Raji (cell line): ENCODE results near the gene GALNT11.

ENCODE experiments used
- POLR2A ChIP-seq: IDR thresholded peaks from 2 replicates; pipeline ENCODE4 v1.6.1; 2011; ENCODE audit warnings: low read depth, low read length, control low read depth; ENCODE audit not compliant: insufficient read depth

Gene GALNT11

DNA sequence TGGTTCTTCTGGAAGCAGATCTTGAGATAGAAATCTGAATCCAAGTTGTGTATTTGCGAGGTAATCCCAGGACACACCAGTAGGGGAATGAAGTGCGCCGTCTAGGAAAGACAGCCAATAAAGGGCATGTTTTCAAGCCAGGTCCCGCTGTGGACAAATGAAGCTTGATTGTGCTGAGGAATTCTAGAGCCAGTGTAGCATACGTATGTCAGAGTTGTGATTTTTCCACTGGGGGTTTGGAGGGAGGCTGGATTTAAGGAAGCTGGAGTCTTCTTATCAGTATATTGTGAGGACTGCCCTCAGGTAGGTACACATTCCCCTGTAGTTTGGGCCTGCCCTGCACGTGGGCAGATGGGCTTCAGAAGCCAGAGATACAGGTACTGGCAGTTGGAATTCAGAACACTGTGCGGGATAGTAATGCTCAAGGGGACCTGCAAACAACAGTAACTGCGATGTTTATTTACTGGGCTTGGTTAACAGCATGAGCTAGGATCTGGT lies 50.9 kb downstream of the GALNT11 start:
- TF ChIP-seq POLR2A = no peak

DNA sequence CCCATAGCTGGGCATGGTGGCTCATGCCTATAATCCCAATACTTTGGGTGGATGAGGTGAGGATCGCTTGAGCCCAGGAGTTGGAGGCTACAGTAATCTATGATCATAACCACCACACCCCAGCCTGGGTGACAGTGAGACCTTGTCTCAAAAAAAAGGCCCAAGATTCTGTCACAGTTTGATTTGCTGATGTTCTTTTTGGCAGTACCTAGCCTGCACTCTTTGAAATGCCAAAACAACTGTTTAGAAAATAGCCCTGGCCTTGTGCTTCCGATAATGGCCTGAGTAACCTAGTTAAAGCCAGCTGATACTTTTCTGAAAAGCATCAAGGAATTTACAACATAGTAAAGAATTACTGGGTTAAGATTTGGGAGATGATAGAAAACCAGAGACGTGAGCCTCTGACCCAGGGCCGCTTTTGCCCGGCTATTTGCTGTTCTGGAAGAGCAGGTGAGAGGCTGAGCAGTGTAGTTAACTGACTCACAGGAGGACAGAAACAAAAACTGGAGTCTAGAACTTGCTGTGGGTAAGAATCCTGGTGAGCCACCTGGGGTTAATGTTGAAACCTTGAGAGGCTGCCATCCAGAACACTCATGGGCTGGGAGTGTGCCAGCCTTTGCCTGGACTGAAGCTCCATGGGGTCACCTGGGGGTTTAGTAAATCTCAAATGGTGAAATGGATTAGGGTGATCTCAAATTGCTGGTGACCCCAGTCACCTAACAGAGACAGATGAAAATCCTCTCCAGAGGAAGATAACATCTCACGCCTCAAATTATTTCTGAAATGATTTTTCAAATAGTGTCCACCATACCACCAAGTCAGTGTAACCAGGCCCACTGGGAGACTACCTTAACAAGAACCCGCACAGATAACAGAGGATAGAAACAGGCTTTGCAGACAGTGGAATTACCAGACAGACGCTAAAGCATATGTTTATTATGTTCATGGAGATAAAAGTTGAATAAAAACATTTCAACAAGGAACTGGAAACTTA lies 51.8 kb downstream of the GALNT11 start:
- no peak for TF ChIP-seq POLR2A

DNA sequence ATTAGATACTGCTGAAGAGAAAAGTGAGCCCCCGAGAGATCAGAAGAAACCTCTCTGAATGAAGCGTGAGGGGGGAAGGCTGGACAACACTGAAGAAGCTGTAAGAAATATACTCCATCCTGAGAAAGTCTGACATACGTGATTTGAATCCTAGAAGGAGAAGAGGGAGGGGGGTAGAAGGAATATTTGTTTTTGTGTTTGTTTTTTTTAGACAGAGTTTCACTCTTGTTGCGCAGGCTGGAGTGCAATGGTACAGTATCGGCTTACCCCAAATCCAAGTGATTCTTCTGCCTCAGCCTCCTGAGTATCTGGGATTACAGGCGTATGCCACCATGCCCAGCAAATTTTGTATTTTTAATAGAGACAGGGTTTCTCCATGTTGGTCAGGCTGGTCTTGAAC lies 52.6 kb downstream of the GALNT11 start:
- no peak for TF ChIP-seq POLR2A

DNA sequence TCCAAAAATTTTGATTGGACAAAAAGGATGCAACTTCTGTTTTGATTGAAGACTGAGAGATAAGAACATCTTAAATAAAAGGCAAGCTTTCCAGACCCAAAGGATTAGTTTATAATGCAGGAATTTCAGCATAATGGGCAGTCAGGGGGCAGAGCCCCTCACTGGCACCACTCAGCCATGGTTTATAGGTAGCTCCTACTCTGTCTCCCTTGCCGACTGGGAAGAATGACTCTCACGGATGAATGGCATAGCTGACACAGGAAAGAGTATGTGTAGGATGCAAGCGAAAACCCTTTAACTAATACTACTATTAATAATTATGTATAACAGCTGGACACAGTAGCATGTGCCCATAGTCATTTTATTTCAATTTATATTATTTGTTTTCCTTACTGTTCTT lies 53.3 kb downstream of the GALNT11 start:
- TF ChIP-seq POLR2A = no peak

DNA sequence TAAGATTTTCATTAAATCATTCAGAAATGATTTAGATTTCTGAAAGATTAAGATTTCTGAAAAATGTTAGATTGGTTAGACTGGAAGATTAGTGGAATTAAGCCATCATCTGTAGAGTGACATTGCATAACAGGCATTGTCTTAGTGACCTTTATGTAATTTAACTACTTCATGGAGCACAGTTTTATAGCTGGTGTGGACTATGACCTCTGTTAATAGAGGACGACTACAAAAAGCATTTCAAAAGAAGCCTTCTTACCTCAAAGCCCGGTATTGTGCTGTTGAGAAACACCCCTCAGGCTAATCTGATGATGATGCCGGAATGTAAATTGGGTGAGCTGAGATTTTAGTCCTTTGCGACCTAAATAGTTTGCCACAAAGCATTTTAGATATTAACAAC lies 55.6 kb downstream of the GALNT11 start:
- TF ChIP-seq POLR2A = no peak

DNA sequence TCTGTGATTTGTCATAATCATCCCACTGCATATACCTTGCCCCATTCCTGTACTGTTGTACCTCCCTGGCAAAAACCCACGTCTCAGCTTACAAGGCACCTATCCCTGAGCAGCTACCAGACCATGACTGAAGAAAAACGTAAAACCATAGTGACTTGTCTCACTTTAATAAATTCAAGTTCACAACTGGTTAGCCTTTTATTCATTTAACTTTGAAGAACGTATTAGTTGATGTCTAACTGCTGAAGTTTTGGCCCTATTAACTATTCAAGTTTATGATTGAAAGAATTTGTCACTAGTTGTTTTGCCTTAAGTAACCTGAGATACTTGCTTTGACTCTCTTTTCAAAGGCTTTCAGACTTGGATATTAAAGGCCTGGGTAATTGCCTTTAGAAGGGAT lies 59.7 kb downstream of the GALNT11 start:
- no peak for TF ChIP-seq POLR2A

DNA sequence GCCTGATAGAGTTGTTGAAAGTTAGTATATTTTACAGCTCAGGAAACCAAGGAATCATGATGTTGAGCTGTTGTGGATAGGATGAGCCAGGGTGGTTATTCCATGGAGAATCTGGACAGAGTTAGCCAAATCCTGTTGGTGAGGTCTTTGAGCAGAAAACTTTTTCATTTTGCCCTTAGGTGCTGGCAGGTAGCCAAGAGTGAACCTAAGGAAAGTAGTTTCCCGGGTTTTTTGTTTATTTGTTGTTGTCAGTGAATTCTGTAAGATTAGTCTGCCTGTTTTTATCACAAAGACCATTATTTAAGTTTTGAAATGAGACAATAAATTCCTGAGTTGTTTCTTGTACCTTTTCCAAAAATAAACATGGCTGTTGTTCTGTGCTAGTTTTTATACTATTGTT lies 61.0 kb downstream of the GALNT11 start:
- TF ChIP-seq POLR2A = no peak

DNA sequence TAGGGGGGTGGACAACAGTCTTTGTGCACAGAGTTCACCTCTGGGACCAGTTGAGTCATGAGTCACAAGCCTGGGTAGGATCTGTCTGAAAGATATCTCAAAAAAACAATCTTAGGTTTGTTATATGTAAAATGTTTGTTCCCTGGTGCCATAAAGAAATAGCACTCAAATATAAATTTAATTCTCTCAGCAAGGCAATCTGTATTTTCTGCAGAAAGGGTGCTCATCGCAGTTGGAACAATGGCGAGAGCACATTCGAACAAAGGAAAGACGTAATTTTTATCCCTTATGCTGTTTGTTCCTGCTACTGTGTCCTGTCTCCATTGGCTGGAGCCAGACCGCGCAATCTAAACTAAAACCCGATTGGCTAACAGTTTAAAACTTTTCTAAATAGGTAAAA lies 63.7 kb downstream of the GALNT11 start:
- TF ChIP-seq POLR2A = no peak

DNA sequence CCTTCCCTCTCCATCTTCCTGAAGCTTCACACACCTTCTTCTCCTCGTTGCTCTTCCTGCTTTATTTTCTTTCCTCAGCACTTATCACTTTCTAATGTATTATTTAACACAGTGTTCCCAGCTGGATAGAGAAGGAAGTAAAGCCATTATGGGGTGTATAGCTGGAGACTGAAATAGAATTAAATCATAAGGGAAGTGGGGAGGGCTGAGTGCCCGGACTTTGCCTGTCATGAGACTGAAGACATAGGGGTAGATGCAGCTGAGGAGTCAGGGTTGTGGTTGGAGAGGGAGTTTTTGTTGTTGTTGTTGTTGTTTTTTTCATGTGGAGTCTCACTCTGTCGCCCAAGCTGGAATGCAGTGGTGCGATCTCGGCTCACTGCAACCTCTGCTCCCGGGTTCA lies 65.3 kb downstream of the GALNT11 start:
- no peak for TF ChIP-seq POLR2A

DNA sequence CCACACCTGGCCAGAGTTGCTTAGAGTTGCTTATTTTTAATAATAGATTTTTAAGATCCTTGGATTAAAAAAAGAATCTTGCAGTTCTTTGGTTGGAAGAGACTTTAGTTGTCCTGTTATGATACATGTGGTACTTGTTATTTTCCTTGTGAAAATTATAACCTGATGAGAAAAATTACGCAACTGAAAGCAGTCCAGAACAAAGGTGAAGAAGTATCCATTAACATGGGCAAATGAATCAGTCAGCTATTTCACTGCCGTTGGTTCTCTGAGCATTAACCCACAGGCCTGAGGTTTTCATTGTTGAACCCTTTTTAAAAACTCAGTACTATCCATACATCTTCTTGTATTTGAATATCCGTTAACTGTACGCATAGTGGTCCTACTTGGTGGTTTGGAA lies 68.2 kb downstream of the GALNT11 start:
- no peak for TF ChIP-seq POLR2A

DNA sequence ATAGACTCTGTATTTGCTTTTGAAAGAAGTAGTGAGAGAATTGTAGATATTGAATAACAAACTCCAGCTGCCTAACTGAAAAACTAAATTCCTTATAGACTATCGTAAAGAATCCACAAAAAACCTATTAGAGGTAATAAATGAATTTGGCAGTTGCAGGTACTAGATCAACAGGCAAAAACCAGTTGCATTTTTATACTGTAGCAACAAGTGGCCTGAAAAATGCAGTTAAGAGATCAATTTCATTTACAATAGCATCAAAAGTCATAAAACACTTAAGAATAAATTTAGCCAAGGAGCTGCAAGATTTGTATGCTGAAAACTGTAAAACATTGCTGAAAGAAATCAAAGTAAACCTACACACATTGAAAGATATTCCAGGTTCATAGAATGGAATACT lies 70.3 kb downstream of the GALNT11 start:
- no peak for TF ChIP-seq POLR2A

DNA sequence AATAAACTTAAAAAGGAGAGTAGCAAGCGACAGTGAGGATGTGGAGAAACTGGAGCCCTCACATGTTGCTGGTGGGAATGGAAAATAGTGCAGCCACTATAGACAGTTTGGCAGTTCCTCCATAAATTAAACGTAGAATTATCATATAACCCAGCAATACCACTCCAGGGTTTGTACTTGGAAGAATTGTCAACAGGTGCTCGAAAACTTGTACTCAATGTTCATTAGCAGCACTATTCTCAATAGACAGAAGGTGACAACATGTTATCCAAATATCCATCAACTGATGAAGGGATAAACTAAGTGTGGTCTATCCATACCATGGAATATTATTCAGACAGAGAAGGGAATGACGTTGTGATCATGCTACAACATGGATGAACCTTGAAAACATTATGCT lies 71.9 kb downstream of the GALNT11 start:
- no peak for TF ChIP-seq POLR2A

DNA sequence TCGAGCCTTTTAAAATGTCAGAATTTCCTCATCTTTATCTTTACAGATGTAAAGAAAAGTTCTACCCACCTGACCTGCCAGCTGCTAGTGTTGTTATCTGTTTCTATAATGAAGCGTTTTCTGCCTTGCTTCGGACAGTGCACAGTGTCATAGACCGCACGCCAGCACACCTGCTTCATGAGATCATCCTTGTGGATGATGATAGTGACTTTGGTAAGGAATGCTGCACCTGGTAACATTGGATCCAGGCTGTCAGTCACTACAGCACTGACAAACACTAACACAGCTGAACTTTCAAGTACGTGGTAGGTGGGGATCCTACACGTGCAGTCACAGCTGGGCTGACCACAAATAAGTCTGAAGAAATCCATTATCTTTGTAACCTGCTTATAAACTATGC lies 77.6 kb downstream of the GALNT11 start:
- TF ChIP-seq POLR2A = no peak

DNA sequence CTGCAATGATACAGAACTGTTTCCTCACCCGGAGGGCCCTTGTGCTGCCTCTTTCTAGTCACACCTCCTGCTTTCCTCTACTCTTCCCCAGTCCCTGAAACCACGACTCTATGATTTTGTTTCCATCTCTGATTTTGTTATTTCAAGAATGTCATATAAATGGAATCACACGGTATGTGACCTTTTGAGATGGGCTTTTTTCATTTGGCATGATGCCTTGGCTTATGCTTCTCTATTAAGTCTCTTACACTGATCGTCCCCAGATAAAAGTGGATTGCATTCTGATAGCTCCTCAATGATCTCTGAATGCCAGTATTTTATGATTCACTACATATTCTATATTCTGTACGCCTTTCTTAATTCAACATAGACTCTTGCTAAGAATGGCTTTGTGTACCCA lies 78.2 kb downstream of the GALNT11 start:
- TF ChIP-seq POLR2A = no peak

DNA sequence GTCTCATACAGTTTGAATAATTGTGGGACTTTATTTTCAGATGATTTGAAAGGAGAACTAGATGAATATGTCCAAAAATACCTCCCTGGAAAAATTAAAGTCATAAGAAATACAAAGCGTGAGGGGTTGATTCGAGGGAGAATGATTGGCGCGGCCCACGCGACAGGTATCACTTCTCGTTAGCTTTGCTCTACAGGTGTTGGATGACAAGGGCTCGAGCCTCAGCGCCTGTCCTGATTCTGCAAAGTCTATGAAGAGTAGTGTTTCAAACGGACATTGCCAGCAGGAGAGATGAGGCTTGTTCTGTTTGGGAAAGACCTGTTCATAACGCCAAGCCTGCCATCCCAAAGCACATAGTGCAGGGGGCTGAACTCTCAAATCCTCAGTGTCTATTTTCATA lies 79.7 kb downstream of the GALNT11 start:
- no peak for TF ChIP-seq POLR2A

DNA sequence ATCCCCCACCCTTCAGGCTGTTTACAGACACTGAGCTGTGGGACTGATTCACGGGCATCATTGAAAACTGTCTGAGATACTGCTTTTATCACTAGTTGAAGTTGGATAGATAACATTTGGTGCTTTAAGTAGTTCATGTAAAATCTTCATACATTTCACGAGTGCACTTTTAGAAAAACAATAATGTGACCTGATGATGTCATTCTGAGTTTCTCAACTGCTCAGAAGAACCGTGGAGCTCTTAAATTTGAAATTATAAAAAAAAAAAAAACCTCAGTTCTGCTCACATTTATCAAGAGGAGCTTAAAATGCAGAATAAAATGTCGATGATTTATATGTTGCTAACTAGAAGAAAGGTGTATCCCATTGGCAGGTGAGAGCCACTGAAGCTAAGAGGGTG lies 81.5 kb downstream of the GALNT11 start:
- no peak for TF ChIP-seq POLR2A

DNA sequence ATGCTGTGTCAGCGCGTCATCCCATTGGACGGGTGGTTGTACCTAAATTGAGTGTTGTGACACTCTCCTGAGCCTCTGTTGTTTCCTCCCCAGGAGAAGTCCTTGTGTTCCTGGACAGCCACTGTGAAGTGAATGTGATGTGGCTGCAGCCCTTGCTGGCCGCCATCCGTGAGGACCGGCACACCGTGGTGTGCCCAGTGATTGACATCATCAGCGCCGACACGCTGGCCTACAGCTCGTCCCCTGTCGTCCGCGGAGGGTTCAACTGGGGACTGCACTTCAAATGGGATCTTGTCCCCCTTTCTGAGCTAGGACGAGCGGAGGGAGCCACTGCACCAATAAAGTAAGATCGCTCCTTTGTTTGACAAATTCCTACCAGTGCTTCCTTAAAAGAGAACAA lies 82.5 kb downstream of the GALNT11 start:
- no peak for TF ChIP-seq POLR2A
